Esophagus squamous epithelium (tissue), 5 donors: ENCODE data around the gene TIMM21. TPM values are rescaled to one million over a fixed set of nuclear protein-coding genes. Genes with fewer than 3 reads are reported as not detected.
A peak's percentile ranks its signal among the peaks of the same experiment; 100 is the strongest.

ENCODE experiments used
- DNase-seq: peaks from one replicate; lab custom pipeline; 2025; lab: John Stamatoyannopoulos, UW
- H3K27ac ChIP-seq, 4 donors: fragments of 200-600 bp; sonication (generic); one replicate each; pipeline ENCODE4 v1.5.1; 2016 to 2019; ENCODE audit warnings: mild to moderate bottlenecking in 1 of 4
- H3K27me3 ChIP-seq, 4 donors: fragments of 200-600 bp; sonication (generic); 1 replicate in 3 of 4; 2 replicates in 1 of 4; pipeline versions ENCODE4 v1.5.1 to v1.6.0; 2017 to 2021; ENCODE audit warnings: antibody characterized with exemption in 1 of 4
- H3K36me3 ChIP-seq, 3 donors: fragments of 200-600 bp; sonication (generic); one replicate each; pipeline ENCODE4 v1.5.1; 2016 to 2019
- H3K4me1 ChIP-seq, 3 donors: fragments of 200-600 bp; sonication (generic); one replicate each; pipeline ENCODE4 v1.5.1; 2017 to 2019
- H3K4me3 ChIP-seq, 4 donors: fragments of 200-600 bp; sonication (generic); 1 replicate in 3 of 4; 2 replicates in 1 of 4; pipeline ENCODE4 v1.5.1; 2016 to 2019; ENCODE audit warnings: mild to moderate bottlenecking in 2 of 4, moderate library complexity in 1 of 4
- H3K9me3 ChIP-seq, 3 donors: fragments of 200-600 bp; sonication (generic); one replicate each; pipeline ENCODE4 v1.5.1; 2016 to 2019
- POLR2A ChIP-seq, 4 donors: fragments of 450-650 bp; IDR thresholded peaks; one replicate each; pipeline ENCODE4 v1.6.1; 2017; ENCODE audit warnings: antibody characterized with exemption in 4 of 4, mild to moderate bottlenecking in 4 of 4, moderate library complexity in 3 of 4
- WGBS, 2 donors: methylation state at CpG; one replicate each; pipeline ENCODE4 v1.1.5; 2018; 5-methylcytosine and 5-hydroxymethylcytosine counted together
- intact Hi-C: fragments of 100-400 bp; cut with DNase I; formaldehyde crosslinking; loops from one replicate; pipeline ENCODE4 v1.15.0; 2022
- total RNA-seq, 4 donors: library from RNA; depleted of rRNA; stranded (reverse); fragments of >200 nt; gene quantifications; one replicate each; pipeline ENCODE4 v1.1.0, GENCODE V29; 2016
- TF ChIP-seq, protein P1 (sequence below), 6 experiments: fragments of 450-650 bp in 4 of 6; fragments of 200-600 bp in 2 of 6; sonication (generic) in 2 of 6; IDR thresholded peaks; one replicate each; pipeline ENCODE4 v1.5.1; 2016 to 2019; ENCODE audit warnings: antibody characterized with exemption in 6 of 6, mild to moderate bottlenecking in 4 of 6, moderate library complexity in 4 of 6
- donor health status: DM: yes; HTN: yes; CAD: no.

The TIMM21 gene
- total RNA-seq, 4 donors from 2014 or later: 26.2 to 53.6 (median 31.2) TPM

DNA sequence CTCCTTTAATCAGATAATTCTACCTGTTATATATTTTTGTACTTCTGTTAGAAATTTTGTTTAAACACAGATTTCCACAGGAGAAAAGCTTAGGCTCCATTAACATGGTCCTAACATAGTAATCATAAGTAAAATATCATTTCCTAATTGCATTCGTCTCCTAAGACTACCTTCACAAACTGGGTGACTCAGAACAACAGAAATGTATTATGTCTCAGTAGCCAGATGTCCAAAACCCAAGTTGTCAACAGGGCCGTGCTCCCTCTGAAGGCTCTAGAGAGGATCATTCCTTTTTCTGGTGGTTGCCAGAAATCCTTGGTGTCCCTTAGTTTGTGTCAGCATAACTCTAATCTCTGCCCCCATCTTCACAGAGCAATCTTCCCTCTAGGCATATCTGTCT, 6.1 kb upstream of the TIMM21 start:
- H3K36me3 ChIP-seq: no peaks in the 10 kb centered on the region
- H3K4me3 ChIP-seq: no peak overlapping the region
- H3K9me3 ChIP-seq: no peaks in the 10 kb centered on the region
- no peak overlapping the region for H3K27ac ChIP-seq
- intact Hi-C loops: no loop called here
- no peaks in the 10 kb centered on the region for H3K27me3 ChIP-seq
- H3K4me1 ChIP-seq: peaks cover 4 to 18% (median 6%) of the 10 kb centered on the region in 3 donors
- TF ChIP-seq, protein P1, sequence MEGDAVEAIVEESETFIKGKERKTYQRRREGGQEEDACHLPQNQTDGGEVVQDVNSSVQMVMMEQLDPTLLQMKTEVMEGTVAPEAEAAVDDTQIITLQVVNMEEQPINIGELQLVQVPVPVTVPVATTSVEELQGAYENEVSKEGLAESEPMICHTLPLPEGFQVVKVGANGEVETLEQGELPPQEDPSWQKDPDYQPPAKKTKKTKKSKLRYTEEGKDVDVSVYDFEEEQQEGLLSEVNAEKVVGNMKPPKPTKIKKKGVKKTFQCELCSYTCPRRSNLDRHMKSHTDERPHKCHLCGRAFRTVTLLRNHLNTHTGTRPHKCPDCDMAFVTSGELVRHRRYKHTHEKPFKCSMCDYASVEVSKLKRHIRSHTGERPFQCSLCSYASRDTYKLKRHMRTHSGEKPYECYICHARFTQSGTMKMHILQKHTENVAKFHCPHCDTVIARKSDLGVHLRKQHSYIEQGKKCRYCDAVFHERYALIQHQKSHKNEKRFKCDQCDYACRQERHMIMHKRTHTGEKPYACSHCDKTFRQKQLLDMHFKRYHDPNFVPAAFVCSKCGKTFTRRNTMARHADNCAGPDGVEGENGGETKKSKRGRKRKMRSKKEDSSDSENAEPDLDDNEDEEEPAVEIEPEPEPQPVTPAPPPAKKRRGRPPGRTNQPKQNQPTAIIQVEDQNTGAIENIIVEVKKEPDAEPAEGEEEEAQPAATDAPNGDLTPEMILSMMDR (IDR thresholded peaks at IDR 0.05): no peak
- no peak for TF ChIP-seq POLR2A (IDR thresholded peaks at IDR 0.05)
- 36 to 53% methylated on average over 2 of the region's 2 CpGs for WGBS, 2 donors
- DNase-seq: no peak

DNA sequence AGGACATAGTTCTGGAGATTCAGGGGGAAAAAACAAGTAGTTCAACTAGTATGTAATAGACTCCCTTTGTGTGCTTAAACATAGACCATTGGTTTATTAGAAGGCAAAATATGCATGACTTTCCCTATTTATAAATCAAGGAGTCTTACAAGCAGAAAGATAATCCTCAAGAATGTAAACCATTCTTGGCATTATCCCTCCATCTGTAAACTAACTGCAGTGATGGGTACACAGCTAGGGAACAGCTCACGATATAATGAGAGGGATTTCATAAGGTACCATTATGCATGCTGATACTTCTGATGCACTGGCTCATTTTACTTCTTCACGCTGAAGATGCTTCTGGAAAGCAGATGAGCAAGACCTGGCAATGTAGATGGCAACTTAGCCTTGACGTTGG, 1.6 kb upstream of the TIMM21 start:
- H3K27me3 ChIP-seq: no peaks in the 10 kb centered on the region
- H3K36me3 ChIP-seq: peaks cover 0 to 15% (median 0%) of the 10 kb centered on the region in 3 donors
- H3K27ac ChIP-seq: peak overlapping the region in 2 of 4 donors; percentile 89 to 95
- no peak for TF ChIP-seq POLR2A (IDR thresholded peaks at IDR 0.05)
- TF ChIP-seq, protein P1 (IDR thresholded peaks at IDR 0.05): no peak
- 43 to 44% methylated on average over 3 of the region's 3 CpGs for WGBS, 2 donors
- intact Hi-C loops: no loop called here
- peaks cover 7 to 48% (median 14%) of the 10 kb centered on the region in 3 donors for H3K4me1 ChIP-seq
- H3K9me3 ChIP-seq: no peaks in the 10 kb centered on the region
- H3K4me3 ChIP-seq: peak overlapping the region in 2 of 4 donors; percentile 69 to 75
- no peak for DNase-seq

DNA sequence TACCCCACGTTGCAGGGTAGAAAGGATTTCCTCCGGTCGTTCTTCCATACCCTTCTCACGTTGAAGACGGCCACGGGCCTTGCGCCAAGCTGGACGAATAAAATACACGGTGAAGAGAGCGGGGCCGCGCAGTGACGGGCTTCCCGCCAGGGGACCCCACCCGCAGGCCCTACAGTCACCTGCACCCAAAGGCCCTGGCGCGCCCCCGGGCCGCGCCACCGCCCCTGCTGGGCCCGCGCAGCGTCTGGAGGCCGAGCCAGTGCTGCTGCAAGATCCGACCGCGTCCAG, 888 bp upstream of the TIMM21 start:
- no peak for DNase-seq
- TF ChIP-seq, protein P1 (IDR thresholded peaks at IDR 0.05): no peak
- TF ChIP-seq POLR2A (IDR thresholded peaks at IDR 0.05): no peak
- no peaks in the 10 kb centered on the region for H3K27me3 ChIP-seq
- H3K27ac ChIP-seq: peak overlapping the region in 3 of 4 donors; percentile 89 to 97 (median 95)
- no peaks in the 10 kb centered on the region for H3K9me3 ChIP-seq
- H3K4me3 ChIP-seq: peak overlapping the region; percentile 36 to 81 (median 72)
- WGBS, 2 donors: 0% methylated on average over 1 of the region's 28 CpGs; no CpG with 5 or more reads in 1 of the 2 donors
- H3K36me3 ChIP-seq: peaks cover 0 to 18% (median 0%) of the 10 kb centered on the region in 3 donors
- intact Hi-C loops: no loop called here
- H3K4me1 ChIP-seq: peaks cover 7 to 47% (median 14%) of the 10 kb centered on the region in 3 donors

DNA sequence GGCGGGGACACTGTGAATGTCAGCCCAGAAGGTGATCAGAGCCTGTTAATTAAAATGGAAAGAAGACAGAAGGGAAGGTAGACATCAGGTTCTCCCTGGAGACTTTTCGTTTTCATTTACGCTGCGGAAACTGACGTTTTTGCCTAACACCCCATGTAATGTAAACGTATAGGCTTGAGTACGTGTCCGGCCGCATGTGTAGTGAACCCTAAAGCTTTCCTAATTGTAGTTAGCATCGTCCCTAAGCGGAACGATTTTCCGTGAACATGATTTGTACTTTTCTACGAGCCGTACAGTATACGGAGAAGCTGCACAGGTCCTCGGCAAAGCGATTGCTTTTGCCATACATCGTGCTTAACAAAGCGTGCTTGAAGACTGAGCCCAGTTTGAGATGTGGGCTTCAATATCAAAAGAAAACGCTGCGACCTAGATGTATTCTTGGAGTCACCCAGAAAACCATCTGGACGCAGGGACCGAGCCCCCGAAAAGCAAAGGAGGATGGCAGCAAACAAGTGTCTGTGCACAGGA, 284 bp downstream of the TIMM21 start:
- intact Hi-C loops: no loop called here

DNA sequence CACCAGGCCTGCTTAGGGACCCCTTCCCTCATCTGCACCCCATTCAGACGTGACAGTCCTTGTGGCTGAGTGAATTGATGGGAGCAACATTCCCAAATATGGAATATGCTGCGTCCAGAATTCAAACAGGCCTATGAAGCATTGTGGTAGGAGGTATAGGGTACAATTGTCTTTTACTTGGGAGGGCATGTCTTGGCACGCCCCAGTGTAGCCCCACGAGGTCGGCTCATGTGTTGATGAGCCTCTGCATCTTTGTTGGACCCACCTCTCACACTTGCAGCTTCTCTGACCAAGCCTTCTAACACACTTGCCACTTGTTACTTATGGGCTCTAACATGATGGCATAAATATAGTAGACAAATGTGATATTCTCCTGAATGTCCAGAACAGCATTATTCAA, 1.6 kb downstream of the TIMM21 start:
- DNase-seq: no peak
- peaks cover 7 to 56% (median 14%) of the 10 kb centered on the region in 3 donors for H3K4me1 ChIP-seq
- TF ChIP-seq, protein P1 (IDR thresholded peaks at IDR 0.05): no peak
- TF ChIP-seq POLR2A (IDR thresholded peaks at IDR 0.05): no peak
- 22 to 73% methylated on average over 4 to 5 of the region's 5 CpGs for WGBS, 2 donors
- peaks cover 0 to 36% (median under 1%) of the 10 kb centered on the region in 3 donors for H3K36me3 ChIP-seq
- H3K4me3 ChIP-seq: peak overlapping the region in 2 of 4 donors; percentile 27 to 69
- no peak overlapping the region for H3K27ac ChIP-seq
- intact Hi-C loops: no loop called here
- H3K27me3 ChIP-seq: no peaks in the 10 kb centered on the region
- no peaks in the 10 kb centered on the region for H3K9me3 ChIP-seq

More for the DNA sequence above, 284 bp downstream of the TIMM21 start:
- Histone ChIP-seq H3K4me1 (peaks cover 7 to 56% (median 14%) of the 10 kb centered on the region in 3 donors), H3K27ac (peak overlapping the region; percentile 72 to 97 (median 92)), H3K4me3 (peak overlapping the region; percentile 36 to 81 (median 72)), H3K36me3 (peaks cover 0 to 25% (median 0%) of the 10 kb centered on the region in 3 donors), H3K27me3 (no peaks in the 10 kb centered on the region), H3K9me3 (no peaks in the 10 kb centered on the region)
- DNase-seq: no peak
- WGBS, 2 donors: 0 to 1% methylated on average over 19 to 24 of the region's 25 CpGs
- no peak for TF ChIP-seq POLR2A (IDR thresholded peaks at IDR 0.05)
- TF ChIP-seq, protein P1 (IDR thresholded peaks at IDR 0.05): no peak
